ENCODE results near the gene GPR171.

GPR171 gene

DNA sequence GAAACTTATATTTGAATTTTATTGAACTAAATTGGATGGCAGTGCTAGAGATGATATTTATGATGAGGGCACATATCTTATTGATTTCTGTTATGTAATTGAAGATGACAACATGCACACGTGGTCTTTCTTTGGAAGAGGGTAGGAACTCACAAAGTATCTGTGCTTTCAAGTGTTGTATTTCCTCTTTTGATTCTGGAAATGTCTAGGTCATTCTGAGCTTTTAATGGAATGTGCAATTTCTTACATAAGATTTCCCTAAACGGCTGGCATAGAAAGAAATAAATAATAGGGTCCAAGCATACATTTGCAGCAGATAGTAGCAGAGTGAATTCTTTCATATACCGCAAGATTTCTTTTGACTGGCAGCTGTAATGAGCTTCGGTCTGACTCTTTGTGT is 10.1 kb upstream of the GPR171 start:
- no peak for DNase-seq

DNA sequence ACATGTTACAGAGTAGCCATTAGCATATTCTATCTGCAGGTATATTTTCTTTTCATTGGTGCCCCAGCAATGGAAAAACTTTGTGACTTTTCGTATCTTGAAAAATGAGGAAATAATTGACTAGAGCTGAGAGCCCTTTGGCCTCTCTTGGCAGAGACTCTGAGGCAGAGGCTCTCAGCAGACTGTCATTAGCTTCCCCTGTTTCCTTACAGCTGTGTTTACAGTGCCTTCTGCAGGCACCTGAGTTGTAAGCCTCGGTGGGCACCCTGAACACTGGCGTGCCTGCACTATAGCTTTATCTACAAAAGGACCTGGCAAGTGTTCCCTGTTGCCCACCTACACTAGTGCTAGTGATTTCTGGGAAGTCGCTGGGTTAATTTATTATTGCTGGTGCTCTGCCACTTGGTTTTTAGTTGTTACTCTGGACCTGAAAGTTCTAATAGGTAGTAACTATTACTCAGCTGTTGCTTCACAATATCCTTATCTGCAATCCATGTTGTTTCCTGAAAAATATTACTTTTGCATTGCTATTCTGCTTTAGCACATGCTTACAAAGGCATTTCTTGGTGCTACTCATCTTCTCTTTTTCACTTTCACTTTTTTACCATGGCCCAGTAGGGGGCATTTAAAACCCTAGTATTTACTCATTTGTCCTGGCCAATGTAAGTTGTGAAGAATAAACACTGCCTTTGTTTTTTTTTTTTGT is 7.8 kb upstream of the GPR171 start:
- no peak for DNase-seq

DNA sequence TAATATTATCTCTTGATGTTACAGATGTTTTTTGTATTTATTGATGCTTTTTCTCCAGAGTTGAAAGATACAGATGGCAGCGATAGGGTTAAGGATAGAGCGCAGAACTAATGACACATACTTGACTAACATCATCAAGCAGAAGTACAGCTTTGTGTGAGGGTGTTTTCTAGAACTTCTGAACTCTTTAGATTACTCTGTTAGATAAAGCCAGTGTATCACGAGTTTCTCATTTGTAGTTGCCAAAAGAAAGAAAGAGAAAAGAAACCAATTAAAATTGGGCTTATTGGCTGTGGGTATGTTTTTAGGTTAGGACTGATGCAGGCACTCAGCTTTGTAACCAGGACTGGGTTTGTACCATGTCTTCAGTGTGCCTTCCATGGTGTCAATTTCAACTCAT is 6.6 kb upstream of the GPR171 start:
- peak; percentile 50 for DNase-seq

DNA sequence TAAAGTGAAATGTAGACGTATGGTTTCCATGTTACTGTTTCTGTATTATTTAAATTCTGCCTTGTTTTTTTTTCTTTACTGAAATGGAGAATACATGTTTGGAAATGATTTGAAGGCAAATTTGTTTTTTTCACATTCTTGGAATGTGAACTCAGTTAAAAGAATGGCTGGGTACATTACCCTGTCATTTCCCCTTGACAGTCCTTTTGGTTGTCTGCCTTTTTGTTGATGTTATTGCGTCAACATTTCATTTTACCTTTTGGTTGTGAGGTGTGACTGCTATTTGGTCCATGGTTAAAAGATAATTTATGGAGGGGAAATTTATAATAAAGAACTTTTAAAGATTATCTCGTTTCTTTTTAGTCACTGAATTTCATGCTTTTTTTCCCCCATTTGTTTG is 3.2 kb upstream of the GPR171 start:
- DNase-seq, result peak; percentile 60

DNA sequence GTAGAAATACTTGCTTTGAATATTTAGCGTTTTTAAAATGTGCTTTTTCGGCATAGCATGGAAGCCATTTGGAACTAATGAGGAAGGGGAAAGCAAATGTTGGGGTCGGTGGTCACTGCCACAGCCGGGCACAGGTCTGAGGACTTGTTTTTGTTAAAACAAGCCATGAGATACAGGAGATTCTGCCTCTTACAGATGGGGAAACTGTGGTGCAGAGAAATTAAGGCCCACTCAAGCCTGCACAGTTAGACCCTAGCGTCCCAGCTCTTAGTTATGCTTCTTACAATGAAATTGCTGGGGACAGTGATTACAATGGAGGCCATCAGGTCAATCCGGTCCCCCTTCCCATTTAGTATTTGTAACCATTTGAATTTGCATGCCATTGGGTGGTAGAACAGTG is 2.5 kb upstream of the GPR171 start:
- DNase-seq, result no peak

DNA sequence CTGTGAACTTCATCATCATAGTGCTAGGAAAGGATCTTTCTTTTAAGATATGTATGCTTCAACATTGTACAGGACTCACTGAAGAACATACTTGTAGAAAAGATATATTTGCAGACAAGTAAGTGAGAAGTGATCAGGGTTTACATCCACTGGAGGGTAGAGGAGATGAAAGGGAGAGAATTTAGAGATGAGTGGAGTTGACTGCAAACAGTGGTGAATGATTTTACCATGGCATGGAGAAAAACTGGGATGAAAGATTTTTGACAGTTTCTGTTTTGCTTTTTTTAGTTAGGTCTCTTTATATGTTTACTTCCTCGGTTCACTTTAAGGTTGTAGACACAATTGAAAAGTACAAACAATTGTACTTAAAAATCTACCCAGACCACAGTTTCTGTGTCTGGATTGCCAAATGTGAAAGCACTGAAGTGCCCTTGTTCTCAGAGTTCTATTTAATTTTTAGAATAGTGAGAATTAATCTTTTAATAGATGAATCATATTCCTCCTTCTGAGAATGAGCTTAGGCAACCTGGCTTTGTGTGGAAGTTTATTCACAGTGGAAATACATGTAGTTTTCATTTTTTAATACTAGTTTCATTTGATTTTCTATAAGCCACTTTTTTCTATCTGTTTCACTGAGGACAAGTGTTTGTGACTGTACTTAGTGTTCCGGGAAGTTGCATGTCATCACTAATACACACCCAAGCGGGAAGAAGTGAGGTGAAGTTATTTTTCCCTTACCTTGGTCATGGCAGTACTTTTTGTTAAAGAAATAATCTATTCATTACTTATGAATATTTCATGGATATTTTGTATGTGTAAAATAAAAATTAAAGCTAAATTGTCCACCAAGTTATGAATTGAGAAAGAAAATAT is 1.8 kb upstream of the GPR171 start:
- peak; percentile 67 for DNase-seq

DNA sequence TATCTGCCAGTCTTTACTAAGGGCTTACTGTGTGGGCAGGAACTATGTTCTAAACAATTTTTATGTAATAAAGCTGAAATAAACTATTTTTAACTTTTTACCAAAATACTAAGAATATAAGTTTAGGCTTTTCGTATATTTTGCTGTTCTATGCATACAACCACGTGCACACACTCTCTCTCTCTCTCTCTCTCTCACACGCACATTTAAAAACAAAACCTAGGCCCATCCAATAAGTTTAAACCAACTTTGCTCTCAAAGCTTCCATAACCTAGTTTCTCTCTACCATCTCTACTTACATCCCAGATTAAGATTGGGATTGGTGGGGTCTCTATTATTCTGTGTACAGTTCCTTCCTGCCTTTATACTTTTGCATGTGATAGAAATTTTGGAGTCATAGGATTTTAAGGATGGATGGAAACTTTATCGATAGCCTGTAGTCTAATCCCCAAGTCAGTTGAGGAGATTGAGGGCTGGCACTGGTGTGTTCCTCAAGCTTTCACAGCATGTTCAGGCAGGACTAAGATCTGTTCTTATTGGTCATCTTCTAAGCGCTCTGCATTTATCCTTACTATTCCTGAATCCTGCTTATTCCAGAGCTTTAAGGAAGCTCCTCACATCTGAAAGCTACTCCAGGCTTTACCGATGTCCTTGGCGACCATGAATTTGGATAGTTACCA is 1.8 kb downstream of the GPR171 start:
- peak; percentile 49 for DNase-seq

DNA sequence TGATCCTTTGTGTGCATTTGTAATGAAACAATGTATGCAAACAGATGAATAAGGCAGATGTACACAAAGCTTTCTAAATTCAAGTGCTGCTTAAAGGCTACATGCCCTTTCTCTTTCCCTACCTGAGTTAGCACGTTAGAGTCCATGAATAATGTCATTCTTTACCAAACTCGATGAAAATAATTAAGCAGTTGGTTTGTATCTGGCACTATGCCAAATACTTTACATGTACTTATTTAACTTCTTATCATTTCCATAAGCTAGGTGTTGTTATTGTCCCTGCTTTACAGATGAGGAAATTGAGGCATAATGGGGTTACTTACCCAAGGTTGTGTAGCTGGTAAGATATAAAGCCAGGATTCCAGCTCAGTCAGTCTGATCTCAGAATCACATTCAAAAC is 2.4 kb downstream of the GPR171 start:
- DNase-seq, result no peak

DNA sequence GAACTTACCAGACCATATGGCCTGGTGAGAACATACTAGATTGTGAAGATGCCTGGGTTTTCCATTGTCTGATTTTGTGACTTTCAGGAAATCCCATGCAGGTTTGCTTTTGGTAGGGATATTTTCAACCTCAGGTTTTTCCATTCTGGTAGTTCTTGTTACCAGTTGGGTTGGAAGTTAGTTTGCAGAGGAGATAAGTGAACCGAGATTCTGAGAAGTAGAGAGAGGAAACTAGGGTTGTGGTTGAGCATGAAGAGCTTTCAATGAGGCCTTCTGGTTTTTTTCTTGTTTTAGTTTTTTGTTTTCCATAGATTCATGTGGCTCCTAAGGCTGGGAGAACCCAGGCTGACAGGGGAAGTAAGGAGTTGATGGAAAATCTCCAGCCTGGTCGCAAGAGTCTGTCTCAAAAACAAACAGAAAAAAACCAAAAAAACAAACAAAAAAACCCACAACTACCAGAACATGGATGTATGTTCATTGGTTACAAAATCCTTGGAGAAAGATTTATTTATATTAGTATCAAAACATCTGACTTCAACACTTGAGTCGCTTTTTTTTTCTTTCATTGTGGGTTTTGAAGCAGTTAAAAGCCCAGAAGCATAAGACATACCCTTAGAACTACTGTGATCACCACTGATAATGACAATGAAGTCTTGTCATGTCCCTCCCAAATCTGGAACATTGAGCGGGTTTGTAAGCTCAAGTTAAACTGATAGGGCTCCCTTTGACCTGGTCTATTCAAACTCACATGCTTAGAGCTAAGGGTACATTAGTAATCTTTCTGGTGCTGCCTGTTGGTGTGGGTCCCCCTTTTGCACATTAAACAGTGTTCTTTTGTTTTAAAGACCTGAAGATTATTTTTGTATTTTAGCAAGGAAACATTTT is 3.2 kb downstream of the GPR171 start:
- peak; percentile 58 for DNase-seq

DNA sequence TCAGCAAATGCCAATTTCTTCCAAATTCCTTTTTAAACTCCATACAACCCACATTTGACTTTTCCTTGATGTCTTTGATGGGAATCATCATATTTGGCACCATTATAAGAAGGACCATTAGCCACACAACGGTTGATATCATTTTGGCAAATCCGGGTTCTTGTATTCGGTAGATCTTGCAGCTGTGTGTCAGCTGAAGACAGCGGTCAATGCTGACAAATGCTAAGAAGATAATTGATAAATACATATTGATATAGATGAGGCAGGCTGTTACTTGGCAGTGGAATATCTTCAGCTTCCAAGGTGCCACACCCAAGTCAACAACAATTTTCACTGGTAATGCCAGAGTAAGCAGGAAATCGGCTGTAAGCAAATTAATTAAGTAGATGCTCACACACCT is 4.2 kb downstream of the GPR171 start:
- DNase-seq, result no peak

DNA sequence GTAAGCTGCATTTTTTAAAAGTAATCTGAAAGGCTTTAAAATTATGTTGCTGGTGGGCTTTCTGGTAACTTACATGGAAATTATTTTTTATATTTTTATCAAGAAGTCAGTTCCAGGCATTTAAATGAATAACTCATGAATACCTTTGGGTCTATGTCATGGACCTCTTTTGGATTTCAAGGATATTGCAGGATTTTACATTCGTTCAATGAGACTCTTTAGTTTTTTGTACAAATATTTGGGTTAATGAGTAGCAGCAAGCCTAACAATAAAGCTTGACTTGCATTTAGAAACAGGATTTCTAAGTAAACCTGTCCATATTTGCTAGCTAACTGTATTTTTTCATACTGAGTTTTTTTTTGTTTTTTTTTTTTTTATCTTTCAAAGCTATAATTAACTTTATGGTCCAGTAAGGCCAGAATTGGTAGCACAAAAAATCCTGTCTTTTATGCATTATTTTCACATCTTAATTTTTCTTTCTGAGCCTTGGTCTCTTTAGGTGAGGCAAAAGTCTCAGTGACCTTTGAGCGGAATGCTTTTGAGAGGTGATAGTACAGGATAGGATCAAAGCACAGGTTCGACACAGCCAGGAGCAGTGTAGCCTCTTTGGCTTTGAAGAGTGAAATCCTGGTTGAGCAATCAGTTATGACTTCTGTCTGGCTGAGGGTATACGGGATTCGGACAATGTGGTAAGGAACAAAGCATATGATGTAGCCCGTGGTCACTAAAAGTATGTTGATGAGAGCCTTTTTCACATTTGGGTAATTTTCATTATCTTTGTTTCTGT is 4.8 kb downstream of the GPR171 start:
- DNase-seq, result no peak

DNA sequence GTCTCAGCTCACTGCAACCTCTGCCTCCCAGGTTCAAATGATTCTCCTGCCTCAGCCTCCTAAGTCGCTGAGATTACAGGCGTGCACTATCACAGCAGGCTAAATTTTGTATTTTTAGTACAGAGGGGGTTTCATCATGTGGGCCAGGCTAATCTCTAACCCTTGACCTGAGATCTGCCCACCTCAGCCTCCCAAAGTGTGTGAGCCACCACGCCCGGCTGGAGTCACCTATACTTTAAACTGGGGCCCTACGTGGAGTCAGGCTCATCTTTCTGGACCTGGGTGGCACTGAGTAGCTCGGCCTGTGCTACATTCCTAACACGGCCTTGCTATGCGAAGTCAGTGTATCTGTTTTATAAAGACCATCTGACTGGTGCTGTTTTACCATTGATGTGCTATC is 5.8 kb downstream of the GPR171 start:
- DNase-seq, result no peak

DNA sequence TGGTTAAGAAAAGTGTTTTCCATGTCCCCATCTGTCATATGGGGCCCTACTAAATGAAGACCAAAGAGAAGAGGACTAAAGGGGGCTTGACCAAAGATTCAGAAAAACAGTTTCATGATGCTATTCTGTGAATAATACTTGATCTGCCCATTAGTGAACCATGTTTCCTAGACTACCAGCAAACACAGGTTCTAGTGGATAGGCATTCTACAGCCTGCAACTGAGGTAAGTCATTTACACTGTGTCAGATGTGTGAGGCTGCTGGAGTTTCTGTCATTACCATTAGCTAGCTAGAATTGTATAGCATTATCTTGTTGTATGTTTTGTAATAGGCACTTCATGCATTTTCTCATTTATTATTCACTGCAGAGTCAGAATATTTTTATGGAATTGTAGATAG is 6.6 kb downstream of the GPR171 start:
- no peak for DNase-seq

DNA sequence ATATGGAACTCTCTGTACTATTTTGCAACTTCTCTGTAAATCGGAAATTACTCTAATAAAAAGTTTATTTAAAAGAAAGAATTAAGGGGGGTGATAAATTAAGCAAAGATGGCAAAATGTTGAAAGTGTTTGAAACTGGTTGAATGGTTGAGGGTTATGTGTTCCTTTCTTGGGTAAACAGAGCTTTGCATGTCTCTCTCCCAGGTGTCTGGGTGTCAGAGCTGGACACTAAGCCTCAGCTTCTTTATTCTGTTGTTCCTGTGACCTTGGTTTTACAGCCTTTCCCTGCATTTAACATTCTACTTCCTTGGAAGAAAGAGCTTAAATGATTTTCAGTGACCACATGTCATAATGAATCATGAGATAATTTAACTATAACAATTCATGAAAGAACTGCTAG is 7.2 kb downstream of the GPR171 start:
- no peak for DNase-seq

DNA sequence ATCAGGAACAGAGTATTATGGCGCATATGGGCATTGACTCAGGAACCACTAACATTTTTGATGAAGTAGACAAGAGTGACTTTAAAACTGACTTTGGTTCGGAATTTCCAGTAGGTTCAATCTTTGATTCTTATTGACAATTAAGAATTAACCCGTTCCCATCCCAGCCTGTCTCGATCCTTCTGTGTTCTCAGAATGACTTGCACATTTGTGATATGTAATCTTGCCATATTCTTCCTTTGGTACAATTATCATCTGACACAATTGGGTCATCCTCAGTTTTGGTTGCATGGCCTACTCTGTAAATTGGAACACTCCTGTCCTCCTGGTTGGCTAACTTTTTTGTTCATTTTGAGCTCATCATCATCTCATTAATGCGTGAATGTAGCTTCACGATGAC is 10.5 kb downstream of the GPR171 start:
- DNase-seq, result no peak

DNA sequence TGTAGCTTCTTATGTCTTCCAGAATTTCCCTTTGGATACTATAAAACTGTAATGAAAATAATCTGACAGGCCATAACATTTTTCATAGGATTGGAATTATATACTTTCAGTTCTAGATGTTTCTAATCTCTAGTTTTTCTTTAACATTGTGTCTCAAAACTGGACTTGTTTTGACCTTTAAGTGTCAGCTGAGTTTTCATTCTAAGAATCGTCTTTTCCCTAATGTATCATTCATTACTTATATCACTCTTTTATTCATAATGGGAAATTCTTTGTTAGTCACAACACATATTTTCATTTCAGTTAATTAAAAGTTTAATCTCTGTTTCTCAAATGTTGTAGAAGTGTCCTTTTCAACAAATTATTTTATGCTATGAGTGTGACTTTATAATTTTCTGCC is 11.9 kb downstream of the GPR171 start:
- no peak for DNase-seq

DNA sequence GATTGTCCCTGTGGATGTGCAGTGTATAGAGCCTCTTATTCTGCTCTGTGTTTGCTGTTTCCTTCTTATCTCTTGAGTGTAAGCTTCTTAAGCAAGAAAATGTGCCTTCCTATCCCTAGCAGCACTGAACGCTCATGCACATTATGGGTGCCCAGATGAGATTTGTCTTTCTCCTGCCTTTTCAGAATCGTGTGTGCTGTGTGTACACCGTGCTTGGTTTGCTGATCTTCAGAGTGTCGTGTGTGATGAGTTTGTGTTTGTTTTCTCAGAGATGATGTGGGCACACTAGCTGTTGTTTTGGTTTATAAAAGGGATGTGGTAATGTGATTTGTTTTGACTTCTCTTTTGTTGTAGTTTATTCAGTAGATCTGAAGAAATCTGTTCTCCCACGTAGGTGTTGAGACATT is 19.7 kb downstream of the GPR171 start:
- no peak for DNase-seq

DNA sequence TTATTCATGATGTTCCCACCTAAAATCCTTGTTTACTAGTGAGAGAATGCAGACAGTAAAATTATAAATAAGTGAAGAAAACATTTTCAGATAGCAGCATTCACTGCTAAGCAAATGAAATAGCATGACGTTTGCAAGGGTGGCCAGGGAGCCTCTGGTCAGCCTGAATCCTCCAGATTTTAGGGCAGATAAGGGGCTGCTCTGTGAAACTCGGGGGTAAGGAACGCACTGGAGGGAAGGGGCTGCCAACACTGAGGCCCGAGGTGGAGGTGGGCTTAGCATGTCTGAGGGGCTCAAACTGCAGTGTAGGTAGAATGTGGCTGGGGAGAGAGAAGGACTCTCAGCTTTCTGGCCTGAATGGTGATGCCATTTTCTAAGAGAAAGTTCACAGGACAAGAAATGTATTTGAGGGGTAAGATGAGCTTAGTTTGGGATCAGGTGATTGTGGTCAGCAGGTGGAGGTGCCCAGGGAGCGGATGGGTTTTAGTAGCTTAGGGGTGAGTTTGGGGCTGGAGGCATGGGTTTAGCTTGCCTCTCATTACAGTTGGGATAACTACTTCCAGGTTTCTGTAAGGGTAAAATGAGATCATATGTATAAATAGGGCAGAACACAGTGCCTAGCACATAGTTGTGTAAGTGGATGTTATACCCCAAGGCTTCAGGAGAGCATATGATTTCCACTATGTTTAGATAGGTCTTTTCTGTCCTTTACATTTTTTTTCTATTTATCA is 20.5 kb downstream of the GPR171 start:
- no peak for DNase-seq

DNA sequence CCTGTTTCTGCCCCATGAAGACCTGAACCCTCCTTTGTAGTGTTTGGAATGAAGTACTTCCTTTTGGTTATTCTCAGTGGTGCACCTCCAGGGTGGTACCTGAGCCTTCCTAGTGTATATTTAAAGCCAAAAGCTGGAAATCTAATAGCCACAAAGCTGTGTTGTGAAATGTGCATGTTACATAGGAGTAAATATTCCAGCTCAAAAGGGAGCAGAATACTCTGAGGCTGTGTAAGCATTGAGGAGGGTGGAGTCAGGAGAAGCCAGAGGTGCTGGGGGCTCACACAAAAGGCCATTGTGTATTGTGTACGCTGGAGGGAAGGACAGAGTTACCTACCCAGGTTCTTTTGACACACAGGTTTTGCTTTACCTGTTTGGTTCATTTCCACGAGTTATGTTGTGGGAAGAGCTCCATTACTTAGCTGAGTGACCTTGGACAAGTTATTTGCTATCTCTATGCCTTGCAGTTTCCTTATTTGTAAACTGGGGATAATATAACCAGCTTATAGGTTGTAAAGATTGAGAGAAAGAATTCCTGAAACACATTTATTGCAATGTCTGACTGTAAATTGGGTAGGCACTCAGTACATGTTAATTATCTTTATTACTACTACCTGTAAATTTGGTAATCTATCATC is 24.7 kb downstream of the GPR171 start:
- DNase-seq, result no peak

DNA sequence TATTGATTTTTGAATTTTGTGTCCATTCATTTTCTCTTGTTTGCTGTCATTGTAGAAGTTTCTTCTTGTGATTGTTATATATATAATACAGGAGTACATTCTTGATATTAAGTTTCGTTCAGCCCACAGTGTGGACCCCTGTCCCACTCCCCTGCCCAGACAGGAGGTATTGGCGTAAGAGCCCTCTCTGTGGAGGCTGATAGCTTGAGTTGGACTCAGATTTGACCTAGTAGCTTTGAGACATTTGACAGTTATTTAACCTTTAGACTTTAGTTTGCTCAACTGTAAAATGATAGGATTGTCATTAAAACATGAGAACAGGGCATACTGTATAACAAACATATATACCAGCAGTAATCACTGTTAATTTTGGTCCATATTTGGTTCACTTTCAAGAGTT is 27.1 kb downstream of the GPR171 start:
- DNase-seq, result no peak

DNA sequence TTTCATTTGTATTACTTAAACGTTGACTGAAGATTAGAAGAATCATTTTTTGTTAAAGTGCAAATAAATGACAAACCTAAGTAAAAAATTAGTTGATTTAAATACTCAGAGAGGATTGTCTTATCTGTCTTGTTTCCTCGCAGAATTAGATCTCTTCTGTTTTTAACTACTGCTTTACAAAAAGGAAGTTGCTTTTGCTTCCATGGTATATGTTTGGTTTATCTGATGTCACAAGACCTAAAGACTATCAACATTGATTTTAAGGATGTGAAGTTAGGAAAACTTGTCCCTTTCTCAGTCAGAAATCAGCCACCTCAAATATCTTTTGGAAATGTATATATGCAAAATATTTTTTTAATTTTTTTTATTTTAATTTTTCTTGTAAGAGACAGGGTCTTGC is 28.7 kb downstream of the GPR171 start:
- no peak for DNase-seq
